GDM1 (cell line): ENCODE data around the gene PTPN3.
"Not testable (repeated sequence)": the region's sequence is repeated elsewhere in the genome, so short reads cannot be mapped to it uniquely, and the experiment has no call there.

ENCODE experiments used
- DNase-seq: peaks from one replicate; lab custom pipeline; 2025; lab: John Stamatoyannopoulos, UW

Gene PTPN3

DNA sequence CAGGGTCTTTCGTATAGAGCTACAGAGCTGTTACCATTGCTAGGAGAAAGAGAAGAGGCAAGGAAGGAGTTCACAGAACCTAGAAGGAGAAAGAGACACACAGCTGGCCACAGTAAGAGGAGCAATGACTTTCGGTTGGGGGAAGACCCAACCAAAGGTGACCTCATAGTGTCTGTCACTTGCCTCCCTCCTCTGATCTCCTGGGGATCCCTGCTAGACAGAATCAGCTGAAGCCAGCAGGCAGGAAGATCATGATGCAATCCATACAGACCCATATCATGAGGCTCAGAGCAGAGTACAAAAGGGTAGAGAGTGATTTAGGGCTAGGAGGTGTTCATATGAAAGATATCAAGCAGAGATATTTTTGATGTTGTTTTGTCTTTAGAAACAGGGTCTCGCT is 151.2 kb downstream of the PTPN3 start:
- DNase-seq = no peak

DNA sequence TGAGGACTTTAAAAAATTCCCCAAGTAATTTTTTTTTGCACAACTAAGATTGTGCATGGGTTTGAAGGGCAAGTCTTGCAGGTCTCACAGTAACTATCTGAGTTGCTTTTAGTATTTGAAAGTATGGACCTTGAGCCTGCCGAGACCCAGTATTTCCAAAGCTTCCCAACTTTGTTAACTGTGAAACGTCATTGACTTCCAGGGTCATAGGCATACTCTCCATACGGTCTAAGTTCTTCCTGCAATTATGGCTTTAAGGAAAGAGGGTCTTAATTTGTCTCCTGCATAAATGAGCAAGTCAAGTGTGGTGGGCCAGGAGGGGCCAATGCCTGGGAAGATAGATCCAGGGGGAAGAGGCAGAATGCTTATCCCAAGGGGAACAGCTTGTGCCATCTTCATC is 153.2 kb downstream of the PTPN3 start:
- DNase-seq = no peak

DNA sequence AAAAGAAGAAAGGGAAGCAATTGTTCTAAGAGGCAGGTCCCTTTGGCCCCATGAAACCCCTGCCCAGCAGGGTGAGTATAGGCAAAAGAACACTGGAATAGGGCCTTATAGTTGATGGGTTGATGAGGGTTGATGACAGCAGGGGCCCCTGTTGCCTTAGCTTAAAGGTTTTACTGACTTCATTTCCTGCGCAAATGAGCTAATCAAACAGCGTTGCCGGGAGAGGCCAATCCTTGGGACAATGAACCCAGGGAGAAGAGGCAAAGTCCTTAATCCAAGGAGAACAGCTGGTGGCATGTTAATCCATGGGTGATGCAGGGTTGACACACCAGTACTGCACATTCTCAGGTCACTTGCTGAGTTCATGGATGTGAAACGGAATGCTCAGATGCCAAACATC is 155.2 kb downstream of the PTPN3 start:
- DNase-seq = no peak

DNA sequence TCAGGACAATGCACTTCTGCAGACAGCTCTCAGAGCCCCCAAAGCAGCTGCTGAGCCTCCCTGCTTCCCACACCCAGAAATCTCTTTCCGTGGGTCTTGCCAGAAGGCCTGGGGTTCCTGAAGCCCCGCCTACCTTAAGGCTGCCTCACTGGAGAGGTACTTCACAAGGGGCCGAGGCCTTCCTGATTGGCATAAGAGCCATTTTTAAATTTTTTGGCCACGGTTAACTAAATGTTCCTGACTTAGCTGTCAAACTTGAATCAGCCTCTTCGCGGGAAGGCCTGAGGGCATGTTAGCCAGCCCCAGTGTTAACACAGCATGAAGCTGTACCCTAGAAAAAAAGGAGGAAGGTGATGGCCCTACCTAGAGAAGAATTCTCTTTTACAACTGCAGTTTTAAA is 156.5 kb downstream of the PTPN3 start:
- DNase-seq = no peak

DNA sequence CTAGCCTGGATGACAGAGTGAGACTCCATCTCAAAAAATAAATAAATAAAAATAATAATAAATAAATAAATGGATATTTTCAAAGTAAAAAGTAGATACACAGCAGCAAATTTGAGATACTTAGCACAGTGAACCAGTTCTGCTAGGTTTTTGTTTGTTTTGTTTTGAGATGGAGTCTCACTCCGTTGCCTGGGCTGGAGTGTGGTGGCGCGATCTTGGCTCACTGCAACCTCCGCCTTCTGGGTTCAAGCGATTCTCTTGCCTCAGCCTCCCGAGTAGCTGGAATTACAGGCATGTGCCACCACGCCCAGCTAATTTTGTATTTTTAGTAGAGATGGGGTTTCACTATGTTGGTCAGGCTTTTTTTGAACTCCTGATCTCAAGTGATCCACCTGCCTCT is 157.1 kb downstream of the PTPN3 start:
- not testable (repeated sequence) for DNase-seq

DNA sequence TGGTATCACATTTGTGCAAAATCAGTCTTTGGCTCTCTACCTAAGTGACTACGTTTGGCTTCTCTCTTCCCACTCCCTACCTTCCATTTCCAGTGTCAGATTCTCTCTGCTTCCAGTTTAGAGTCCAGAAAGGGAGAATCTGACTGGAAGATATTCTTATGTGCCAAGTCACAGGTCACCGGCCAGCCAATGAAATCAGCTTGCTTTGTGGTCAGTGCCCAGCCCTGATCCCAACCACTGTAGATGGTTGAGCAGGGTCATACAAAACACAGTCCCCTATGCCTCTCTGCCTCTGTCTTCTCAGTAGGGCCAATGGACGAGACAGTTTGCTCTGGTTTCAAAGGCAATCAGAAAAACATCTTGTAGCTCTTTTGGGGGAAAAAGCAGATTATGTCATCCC is 161.7 kb downstream of the PTPN3 start:
- no peak for DNase-seq

DNA sequence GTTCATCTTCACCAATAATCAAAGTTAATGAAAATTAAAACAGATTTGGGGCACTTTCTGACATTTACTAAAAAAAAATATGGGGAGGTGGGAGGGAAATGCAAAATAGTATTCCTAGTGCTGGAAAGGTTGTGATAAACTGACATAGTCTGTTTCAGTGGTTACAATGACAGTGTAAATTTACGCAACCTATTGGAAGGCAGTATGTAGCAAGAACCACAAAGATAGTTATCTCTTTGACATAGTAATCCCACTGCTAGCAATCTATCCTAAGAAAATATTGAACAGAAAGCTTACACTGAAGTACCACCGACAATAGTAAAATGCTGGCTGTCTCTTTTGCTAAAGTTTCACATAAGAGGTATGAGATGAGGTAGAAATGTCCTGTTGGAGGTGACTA is 162.2 kb downstream of the PTPN3 start:
- no peak for DNase-seq

DNA sequence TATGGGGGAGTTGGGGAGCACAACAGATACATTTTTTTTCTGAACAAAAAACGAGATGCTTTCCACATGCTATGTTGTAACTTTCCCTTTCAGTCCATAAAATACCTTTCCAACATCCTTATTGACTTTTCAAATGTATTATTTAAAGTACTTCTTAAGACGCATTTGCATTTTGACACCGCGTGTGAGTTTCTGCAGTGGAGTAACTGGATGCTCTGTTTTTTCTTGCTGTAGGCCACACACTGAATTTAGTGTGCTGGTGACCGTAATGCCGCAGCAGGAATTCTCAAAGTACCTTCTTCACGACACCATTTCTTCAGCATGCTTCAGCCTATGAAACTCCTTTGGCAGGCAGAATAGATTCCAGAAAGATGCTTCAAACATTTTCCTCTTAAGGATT is 163.0 kb downstream of the PTPN3 start:
- no peak for DNase-seq

DNA sequence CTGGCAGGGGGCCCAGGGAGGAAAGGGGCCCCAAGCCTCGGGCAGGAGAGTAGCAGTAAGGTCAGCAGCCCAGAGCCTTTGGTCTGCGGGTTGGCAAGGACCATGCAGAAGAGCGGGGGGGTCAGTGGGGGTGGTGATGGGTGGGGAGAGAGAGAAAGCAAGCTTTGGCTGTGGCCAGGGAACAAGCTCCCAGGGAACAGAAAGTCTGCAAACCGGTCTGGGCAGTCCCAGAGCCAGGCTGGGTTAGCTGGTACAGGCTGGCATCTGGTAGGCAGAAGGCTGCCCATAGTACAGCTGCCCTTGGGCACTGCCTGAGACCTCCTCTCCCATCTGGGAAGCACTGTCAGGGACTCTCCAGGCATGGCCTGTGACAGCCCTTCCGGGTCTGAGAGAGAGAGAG is 166.8 kb downstream of the PTPN3 start:
- no peak for DNase-seq

DNA sequence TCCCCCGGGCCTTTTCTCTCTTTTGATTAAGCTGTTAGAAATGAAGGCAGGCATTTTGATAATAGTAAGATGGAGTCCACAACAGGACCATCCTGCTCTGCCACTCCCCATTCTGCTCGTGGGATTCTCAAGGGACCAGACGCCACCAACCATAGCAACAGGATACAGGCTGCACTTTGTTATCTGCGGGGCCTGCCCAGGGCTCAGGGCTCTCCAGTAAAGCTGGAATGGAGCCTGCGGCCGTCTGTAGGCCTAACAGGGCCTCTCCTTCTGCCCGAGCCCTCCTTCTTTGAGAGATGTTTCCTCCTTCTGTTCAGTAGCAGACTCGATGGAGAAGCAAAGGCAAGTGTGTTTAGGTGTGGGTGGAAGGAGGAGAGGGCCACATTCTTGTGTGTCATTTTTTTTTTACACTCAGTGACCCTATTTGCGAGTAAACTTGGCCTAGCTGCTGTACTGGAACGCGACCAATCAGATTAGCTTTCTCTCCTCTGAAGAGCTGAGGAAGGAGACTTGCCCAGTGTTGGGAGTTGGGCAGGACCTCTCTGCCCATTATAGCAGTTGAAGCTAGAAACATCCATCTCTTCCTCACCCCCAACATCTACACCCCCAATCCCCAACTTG is 168.4 kb downstream of the PTPN3 start:
- DNase-seq = no peak

DNA sequence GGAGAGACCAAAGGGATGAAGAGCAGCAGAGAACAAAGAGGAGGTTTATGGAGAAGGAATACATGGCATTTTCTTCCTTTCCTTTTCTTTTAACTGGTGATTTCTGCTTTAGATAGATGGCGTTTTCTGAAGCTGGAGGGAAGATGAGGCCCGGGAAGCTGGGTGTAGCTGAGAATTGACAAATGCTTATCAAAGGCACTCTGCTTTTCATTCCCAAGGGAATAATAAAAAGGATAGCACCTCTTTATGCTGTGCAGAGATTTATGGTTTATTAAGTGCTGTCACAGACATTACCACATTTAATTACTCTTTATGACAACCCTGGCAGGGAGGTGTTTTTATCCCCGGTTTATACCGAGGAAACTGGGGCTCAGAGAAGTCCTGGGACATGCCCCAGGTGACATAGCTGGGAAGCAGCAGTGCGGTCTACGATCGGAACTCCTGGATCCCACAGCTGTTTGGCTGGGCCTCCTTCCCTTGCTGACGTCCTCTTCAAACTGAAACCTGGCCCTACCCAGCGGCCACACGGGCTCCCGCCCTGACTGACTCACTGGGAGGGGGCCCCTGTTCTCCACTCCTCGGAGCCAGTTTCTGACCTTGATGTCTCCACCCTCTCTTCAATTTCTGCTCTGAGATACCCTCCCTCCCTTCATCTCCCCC is 169.0 kb downstream of the PTPN3 start:
- DNase-seq = no peak
